IMR-90 (cell line): ENCODE results near the gene PLAAT3.

Source experiments
- BHLHE40 ChIP-seq: fragments of 150-350 bp; IDR thresholded peaks from 2 replicates; pipeline ENCODE4 v1.6.1; 2016; ENCODE audit warnings: mild to moderate bottlenecking, low read depth, low read length
- CEBPB ChIP-seq: IDR thresholded peaks from 2 replicates; pipeline ENCODE4 v1.6.1; 2012; ENCODE audit warnings: low read depth, low read length, improper control_type of control experiment
- CTCF ChIP-seq: conservative IDR thresholded peaks from 2 replicates; pipeline ENCODE4 v1.5.1; 2012; ENCODE audit warnings: mild to moderate bottlenecking, low read depth, low read length, improper control_type of control experiment
- MAFK ChIP-seq: IDR thresholded peaks from 2 replicates; pipeline ENCODE4 v1.6.1; 2012; ENCODE audit warnings: low read depth, low read length, improper control_type of control experiment
- MXI1 ChIP-seq: IDR thresholded peaks from 2 replicates; pipeline ENCODE4 v1.6.1; 2012; ENCODE audit warnings: low read depth, mild to moderate bottlenecking, low read length, moderate library complexity, borderline replicate concordance
- POLR2A ChIP-seq: IDR thresholded peaks from 2 replicates; pipeline ENCODE4 v1.6.1; 2012; ENCODE audit warnings: mild to moderate bottlenecking, low read depth, low read length
- RFX5 ChIP-seq: IDR thresholded peaks from 2 replicates; pipeline ENCODE4 v1.8.0; 2012; ENCODE audit warnings: low read depth, mild to moderate bottlenecking, low read length, moderate library complexity
- USF2 ChIP-seq: fragments of 150-350 bp; IDR thresholded peaks from 2 replicates; pipeline ENCODE4 v1.6.1; 2017; ENCODE audit warnings: mild to moderate bottlenecking, antibody characterized with exemption, low read length, low read depth

GRCh38 chr11:63564056-63564774 lies 50.0 kb downstream of the PLAAT3 start:
- TF ChIP-seq POLR2A: no peak
- TF ChIP-seq CTCF: no peak
- TF ChIP-seq CEBPB: no peak
- TF ChIP-seq USF2: no peak
- no peak for TF ChIP-seq BHLHE40
- TF ChIP-seq RFX5: no peak
- no peak for TF ChIP-seq MXI1
- TF ChIP-seq MAFK: no peak
